Spleen (tissue), 11 donors: Measurements from ENCODE around the gene RANBP3. TPM values are rescaled to one million over a fixed set of nuclear protein-coding genes. Genes with fewer than 3 reads are reported as not detected.

Experiments
- DNase-seq: peaks from one replicate; pipeline ENCODE4 v3.0.0-alpha.2; 2020
- H3K27ac ChIP-seq, 8 donors: fragments of 200-600 bp; sonication (generic) in 7 of 8; 1 replicate in 4 of 8; 2 replicates in 4 of 8; pipeline versions ENCODE4 v1.5.0 to v1.8.0; 2016 to 2021; ENCODE audit warnings: inconsistent platforms in 4 of 8, mild to moderate bottlenecking in 4 of 8, moderate library complexity in 1 of 8
- H3K27me3 ChIP-seq, 7 donors: fragments of 200-600 bp; sonication (generic) in 6 of 7; replicated peaks in 1 of 7; 1 replicate in 4 of 7; 2 replicates in 3 of 7; pipeline versions ENCODE4 v1.5.0 to v1.8.0; 2016 to 2021; ENCODE audit warnings: inconsistent platforms in 3 of 7, mild to moderate bottlenecking in 1 of 7
- H3K36me3 ChIP-seq, 6 donors: fragments of 200-600 bp; sonication (generic) in 5 of 6; 1 replicate in 4 of 6; 2 replicates in 2 of 6; pipeline versions ENCODE4 v1.5.0 to v1.8.0; 2016 to 2021; ENCODE audit warnings: inconsistent platforms in 2 of 6
- H3K4me1 ChIP-seq, 6 donors: fragments of 200-600 bp; sonication (generic) in 5 of 6; 1 replicate in 3 of 6; 2 replicates in 3 of 6; pipeline versions ENCODE4 v1.5.0 to v1.8.0; 2016 to 2021; ENCODE audit warnings: inconsistent platforms in 3 of 6
- H3K4me3 ChIP-seq, 8 donors: fragments of 200-600 bp; sonication (generic) in 7 of 8; 1 replicate in 4 of 8; 2 replicates in 4 of 8; pipeline versions ENCODE4 v1.5.0 to v1.8.0; 2016 to 2021; ENCODE audit warnings: inconsistent platforms in 4 of 8, mild to moderate bottlenecking in 4 of 8, moderate library complexity in 2 of 8
- H3K9me3 ChIP-seq, 8 donors: fragments of 200-600 bp; sonication (generic) in 7 of 8; 1 replicate in 4 of 8; 2 replicates in 4 of 8; pipeline versions ENCODE4 v1.5.0 to v1.8.0; 2016 to 2021; ENCODE audit warnings: inconsistent platforms in 4 of 8
- CTCF ChIP-seq, 11 experiments: fragments of 200-600 bp in 7 of 11; fragments of 450-650 bp in 4 of 11; sonication (generic) in 4 of 11; IDR thresholded peaks in 8 of 11; conservative IDR thresholded peaks in 3 of 11; 1 replicate in 7 of 11; 2 replicates in 4 of 11; pipeline versions ENCODE4 v1.4.0 to v1.8.0; 2016 to 2021; ENCODE audit warnings: antibody characterized with exemption in 11 of 11, inconsistent platforms in 4 of 11, mild to moderate bottlenecking in 1 of 11
- POLR2A ChIP-seq, 3 donors: fragments of 450-650 bp; IDR thresholded peaks; one replicate each; pipeline ENCODE4 v1.5.1; 2017; ENCODE audit warnings: antibody characterized with exemption in 3 of 3, mild to moderate bottlenecking in 1 of 3
- POLR2AphosphoS5 ChIP-seq, 3 donors: sonication (generic); formaldehyde crosslinking; IDR thresholded peaks; one replicate each; pipeline ENCODE4 v1.5.1; 2017; ENCODE audit warnings: antibody characterized with exemption in 3 of 3
- WGBS, 5 donors: extraction: QIAGEN DNeasy Blood & Tissue Kit in 3 of 5; methylation state at CpG; one replicate each; pipeline versions ENCODE4 v1.1.5 to v1.1.7; 2013 to 2018; 5-methylcytosine and 5-hydroxymethylcytosine counted together
- intact Hi-C: fragments of 100-400 bp; cut with DNase I; formaldehyde crosslinking; loops from one replicate; pipeline ENCODE4 v1.15.0; 2023; ENCODE audit warnings: low total_unique reads
- polyA plus RNA-seq, 3 donors: library from polyadenylated mRNA; stranded (reverse); fragments of 200-250 nt; gene quantifications; one replicate each; pipeline ENCODE4 v1.2.1, GENCODE V29; 2013
- total RNA-seq, 7 donors: library from RNA; depleted of rRNA in 3 of 7; stranded (reverse); fragments of >200 nt in 3 of 7; fragmentation: NEBNext Ultra II Directional in 4 of 7; extraction: Animal tissue kit (Norgen Biotek cat#: 25700) in 4 of 7; gene quantifications; one replicate each; pipeline versions ENCODE4 v1.1.0 to v1.2.1, GENCODE V29; 2016 to 2021
- donor health status: healthy with polysubstance abuse.
- donor health status: DM: no; HTN: no; CAD: no; lungs with moderate emphysema.
- donor health status: DM: no; HTN: no; CAD: no.
- donor health status: Bipolar disorder and iron deficiency.
- donor health status: healthy.
- donor health status: DM: no; HTN: no; CAD: no.
- donor health status: DM: yes; HTN: yes; CAD: no.

The RANBP3 gene
- total and polyA plus RNA-seq, 10 donors: 27.5 to 92.9 (median 69.8) TPM

GRCh38 chr19:5932146-5932545 lies 45.8 kb downstream of the RANBP3 start:
- Histone ChIP-seq H3K9me3 (no peaks in the 10 kb centered on the region), H3K36me3 (peaks cover 3 to 100% (median 70%) of the 10 kb centered on the region in 6 donors), H3K27me3 (no peaks in the 10 kb centered on the region), H3K4me1 (peaks cover 6 to 46% (median 20%) of the 10 kb centered on the region in 6 donors), H3K27ac (no peak overlapping the region), H3K4me3 (no peak overlapping the region)
- intact Hi-C loops: no loop called here
- 96 to 97% (median 96%) methylated on average over 12 to 18 of the region's 18 CpGs for WGBS, 5 donors
- no peak for DNase-seq
- TF ChIP-seq CTCF (IDR thresholded peaks at IDR 0.05 in 8 of 11, conservative IDR thresholded peaks at IDR 0.05 in 3 of 11) (no peak), POLR2A (IDR thresholded peaks at IDR 0.05) (no peak), POLR2AphosphoS5 (IDR thresholded peaks at IDR 0.05) (no peak)

- TF ChIP-seq POLR2AphosphoS5 (IDR thresholded peaks at IDR 0.05): peak in 1 of 3 donors; percentile 42
- no peak for TF ChIP-seq CTCF (IDR thresholded peaks at IDR 0.05 in 8 of 11, conservative IDR thresholded peaks at IDR 0.05 in 3 of 11)
- H3K27ac ChIP-seq: no peak overlapping the region
- DNase-seq: no peak
- H3K27me3 ChIP-seq: no peaks in the 10 kb centered on the region
- peaks cover 3 to 100% (median 77%) of the 10 kb centered on the region in 6 donors for H3K36me3 ChIP-seq
- H3K9me3 ChIP-seq: no peaks in the 10 kb centered on the region
- H3K4me1 ChIP-seq: peaks cover 6 to 44% (median 18%) of the 10 kb centered on the region in 6 donors
- H3K4me3 ChIP-seq: no peak overlapping the region
- intact Hi-C loops: no loop called here
- 89 to 98% (median 90%) methylated on average over 10 to 11 of the region's 11 CpGs for WGBS, 5 donors
Measured at GRCh38 chr19:5931251-5931650, 46.7 kb downstream of the RANBP3 start.

GRCh38 chr19:5929625-5930024 lies 48.3 kb downstream of the RANBP3 start:
- no peak for DNase-seq
- 89 to 97% (median 93%) methylated on average over 13 to 14 of the region's 14 CpGs for WGBS, 5 donors
- Histone ChIP-seq H3K9me3 (no peaks in the 10 kb centered on the region), H3K36me3 (peaks cover 3 to 100% (median 87%) of the 10 kb centered on the region in 6 donors), H3K4me3 (no peak overlapping the region), H3K4me1 (peaks cover 0 to 28% (median 3%) of the 10 kb centered on the region in 6 donors), H3K27me3 (no peaks in the 10 kb centered on the region), H3K27ac (no peak overlapping the region)
- TF ChIP-seq POLR2A (IDR thresholded peaks at IDR 0.05): no peak
- TF ChIP-seq CTCF (IDR thresholded peaks at IDR 0.05 in 8 of 11, conservative IDR thresholded peaks at IDR 0.05 in 3 of 11): no peak
- TF ChIP-seq POLR2AphosphoS5 (IDR thresholded peaks at IDR 0.05): no peak
- intact Hi-C loops: no loop called here

GRCh38 chr19:5929179-5929578 lies 48.8 kb downstream of the RANBP3 start:
- Histone ChIP-seq H3K27ac (no peak overlapping the region), H3K9me3 (no peaks in the 10 kb centered on the region), H3K27me3 (no peaks in the 10 kb centered on the region), H3K36me3 (peaks cover 3 to 100% (median 92%) of the 10 kb centered on the region in 6 donors), H3K4me1 (peaks cover 0 to 23% (median 3%) of the 10 kb centered on the region in 6 donors), H3K4me3 (no peak overlapping the region)
- TF ChIP-seq CTCF (IDR thresholded peaks at IDR 0.05 in 8 of 11, conservative IDR thresholded peaks at IDR 0.05 in 3 of 11) (no peak), POLR2A (IDR thresholded peaks at IDR 0.05) (no peak), POLR2AphosphoS5 (IDR thresholded peaks at IDR 0.05) (no peak)
- no peak for DNase-seq
- 88 to 96% (median 93%) methylated on average over 13 of the region's 13 CpGs for WGBS, 5 donors
- intact Hi-C loops: no loop called here
